ENCODE data around the gene AP3S1. TPM values are rescaled to one million over a fixed set of nuclear protein-coding genes. Genes with fewer than 3 reads are reported as not detected.

AP3S1 gene
- total and polyA plus RNA-seq, 5 donors: 70.9 to 82.2 (median 73.5) TPM

DNA sequence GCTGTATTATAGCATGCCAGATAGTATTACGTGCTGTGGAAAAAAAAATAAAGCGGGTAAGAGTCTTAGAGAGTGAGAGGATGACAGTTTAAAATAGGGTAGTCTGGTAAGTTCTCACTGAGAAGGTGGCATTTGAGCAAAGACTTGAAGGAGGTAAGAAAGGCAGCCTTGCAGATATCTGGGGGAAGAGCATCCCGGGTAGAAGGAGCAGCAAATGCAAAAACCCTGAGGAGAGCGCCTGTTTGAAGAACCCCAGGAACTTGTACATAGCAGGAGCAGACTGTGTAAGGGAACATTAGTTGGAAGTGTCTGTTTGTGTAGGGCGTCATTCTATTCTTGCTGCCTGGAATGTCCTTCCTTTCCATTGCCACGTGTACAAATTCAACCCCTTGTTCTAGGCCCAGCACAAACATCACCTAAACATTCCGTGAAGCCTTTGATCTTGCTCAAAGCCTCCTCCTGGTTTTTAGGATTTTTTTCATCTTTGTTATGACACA lies 2.6 kb downstream of the AP3S1 start:
- Histone ChIP-seq H3K4me3 (ENCODE audit: low read length) (peak overlapping the region; percentile 72), H3K27me3 (ENCODE audit: control insufficient read depth, insufficient read depth) (no peaks in the 10 kb centered on the region), H3K9me3 (ENCODE audit: control insufficient read depth, low read length) (no peaks in the 10 kb centered on the region), H3K27ac (ENCODE audit: low read length) (peak overlapping the region; percentile 85), H3K4me1 (ENCODE audit: control insufficient read depth, insufficient read depth, low read length) (peaks cover 4% of the 10 kb centered on the region)
- 55% methylated on average over 7 of the region's 7 CpGs for WGBS
- intact Hi-C loops (cut with DNase I): loop anchor here in 1 of 4 donors (5.0 kb wide), 1 partner anchor 212 kb away; no protein-coding TSS in a partner anchor
- DNase-seq: no peak
- ATAC-seq: peak in 1 of 2 donors; percentile 27

DNA sequence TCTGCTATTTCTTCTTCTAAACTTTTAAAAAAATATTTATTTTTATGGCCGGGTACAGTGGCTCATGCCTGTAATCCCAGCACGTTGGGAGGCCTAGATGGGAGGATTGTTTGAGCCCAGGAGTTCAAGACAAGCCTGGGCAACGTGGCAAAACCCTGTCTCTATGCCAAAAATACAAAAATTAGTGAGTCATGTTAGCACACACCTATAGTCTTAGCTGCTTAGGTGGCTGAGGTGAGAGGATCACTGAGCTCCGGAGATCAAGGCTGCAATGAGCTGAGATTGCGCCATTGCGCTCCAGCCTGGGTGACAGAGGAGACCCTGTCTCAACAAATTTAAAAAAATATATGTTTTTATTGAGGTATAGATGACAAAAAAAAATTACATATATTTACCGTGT lies 5.6 kb downstream of the AP3S1 start:
- ATAC-seq (no peak), DNase-seq (no peak)
- H3K27me3 ChIP-seq (ENCODE audit: control insufficient read depth, insufficient read depth): no peaks in the 10 kb centered on the region
- intact Hi-C loops (cut with DNase I): no loop called here
- no peak overlapping the region for H3K27ac ChIP-seq (ENCODE audit: low read length)
- no peak overlapping the region for H3K4me3 ChIP-seq (ENCODE audit: low read length)
- WGBS: 90% methylated on average over 7 of the region's 7 CpGs
- H3K9me3 ChIP-seq (ENCODE audit: control insufficient read depth, low read length): no peaks in the 10 kb centered on the region
- peaks cover 10% of the 10 kb centered on the region for H3K4me1 ChIP-seq (ENCODE audit: control insufficient read depth, insufficient read depth, low read length)

DNA sequence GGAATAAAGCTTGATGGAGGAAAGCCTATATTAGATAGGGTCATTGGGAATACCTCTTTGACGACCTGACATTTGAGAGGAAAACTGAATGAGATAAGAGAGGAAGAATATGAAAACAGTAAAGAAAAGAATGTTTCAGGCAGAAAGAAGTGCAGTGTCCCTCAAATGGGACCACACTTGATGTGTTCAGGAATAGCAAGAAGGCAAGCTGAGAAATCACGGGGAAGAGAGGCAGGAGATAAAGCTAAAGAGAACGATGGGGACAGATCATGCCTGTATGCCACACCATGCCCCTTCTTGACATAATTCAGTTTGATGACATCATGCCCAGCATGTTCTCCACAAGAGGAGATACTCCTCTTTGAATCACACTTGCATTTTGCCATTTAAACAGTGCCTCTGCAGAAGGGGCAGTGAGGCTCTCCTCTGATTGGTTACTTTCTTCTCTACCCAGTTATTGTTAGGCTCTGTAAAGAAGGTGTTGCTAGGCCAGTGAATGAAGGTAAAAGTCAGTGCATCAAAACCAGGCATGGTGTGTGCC lies 7.6 kb downstream of the AP3S1 start:
- Histone ChIP-seq H3K27me3 (ENCODE audit: control insufficient read depth, insufficient read depth) (no peaks in the 10 kb centered on the region), H3K27ac (ENCODE audit: low read length) (peak overlapping the region; percentile 53), H3K4me3 (ENCODE audit: low read length) (no peak overlapping the region), H3K4me1 (ENCODE audit: control insufficient read depth, insufficient read depth, low read length) (peaks cover 10% of the 10 kb centered on the region), H3K9me3 (ENCODE audit: control insufficient read depth, low read length) (no peaks in the 10 kb centered on the region)
- ATAC-seq (peak in 1 of 2 donors; percentile 29), DNase-seq (no peak)
- intact Hi-C loops (cut with DNase I): no loop called here
- WGBS: 83% methylated on average over 3 of the region's 3 CpGs

DNA sequence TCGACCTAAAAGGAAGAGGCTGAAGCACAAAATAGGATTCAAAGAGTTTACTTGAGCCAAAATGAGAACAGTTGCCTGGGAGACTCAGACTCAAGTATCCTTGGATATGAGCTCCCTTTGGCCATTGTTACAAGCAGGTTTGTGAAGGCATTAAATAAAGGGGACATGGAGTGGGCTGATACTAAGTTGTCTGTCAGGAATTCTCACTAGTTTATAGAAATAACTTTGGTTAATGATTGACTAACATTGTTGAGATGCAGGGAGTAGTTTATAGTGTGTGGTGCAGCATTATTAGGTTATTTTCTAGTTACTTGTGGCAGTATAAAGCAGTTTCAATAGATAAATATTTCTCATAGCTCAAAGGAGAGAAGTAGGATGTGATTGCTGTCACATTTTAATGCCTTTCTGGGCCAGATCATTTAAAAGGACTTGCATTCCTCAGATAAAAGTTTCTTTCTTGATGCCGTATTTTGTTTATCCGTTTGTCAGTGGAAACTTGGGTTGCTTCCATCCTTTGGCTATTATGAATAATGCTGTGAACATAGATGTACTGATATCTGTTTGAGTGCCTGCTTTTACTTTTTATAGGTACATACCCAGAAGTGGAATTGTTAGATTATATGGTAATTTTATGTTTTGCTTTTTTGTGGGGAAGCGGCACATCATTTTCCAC lies 9.1 kb downstream of the AP3S1 start:
- intact Hi-C loops (cut with DNase I): no loop called here
- Histone ChIP-seq H3K9me3 (ENCODE audit: control insufficient read depth, low read length) (no peaks in the 10 kb centered on the region), H3K4me1 (ENCODE audit: control insufficient read depth, insufficient read depth, low read length) (peaks cover 7% of the 10 kb centered on the region), H3K27ac (ENCODE audit: low read length) (no peak overlapping the region), H3K4me3 (ENCODE audit: low read length) (peak overlapping the region; percentile 20), H3K27me3 (ENCODE audit: control insufficient read depth, insufficient read depth) (no peaks in the 10 kb centered on the region)
- DNase-seq (no peak), ATAC-seq (peak in 1 of 2 donors; percentile 33)
- 42% methylated on average over 4 of the region's 4 CpGs for WGBS

DNA sequence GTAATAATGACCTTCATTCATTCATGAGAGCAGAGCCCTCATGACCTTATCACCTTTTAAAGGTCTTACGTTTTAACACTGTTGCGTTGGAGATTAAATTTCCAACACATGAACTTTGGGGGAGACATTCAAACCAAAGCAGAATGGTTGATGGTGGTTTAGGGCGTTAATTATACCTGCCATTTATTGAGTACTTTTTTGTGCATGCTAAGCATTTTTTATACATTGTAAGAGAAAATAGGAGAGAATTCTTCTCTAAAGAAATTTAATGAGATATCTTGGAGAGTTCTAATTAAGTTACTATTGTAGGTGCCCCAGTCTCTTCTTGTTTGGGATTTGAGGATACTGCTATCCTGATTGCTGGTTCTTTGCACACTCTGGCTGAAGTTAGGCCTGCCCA lies 12.4 kb downstream of the AP3S1 start:
- DNase-seq (no peak), ATAC-seq (no peak)
- Histone ChIP-seq H3K4me1 (ENCODE audit: control insufficient read depth, insufficient read depth, low read length) (peaks cover 7% of the 10 kb centered on the region), H3K27ac (ENCODE audit: low read length) (no peak overlapping the region), H3K27me3 (ENCODE audit: control insufficient read depth, insufficient read depth) (no peaks in the 10 kb centered on the region), H3K4me3 (ENCODE audit: low read length) (no peak overlapping the region), H3K9me3 (ENCODE audit: control insufficient read depth, low read length) (no peaks in the 10 kb centered on the region)
- intact Hi-C loops (cut with DNase I): no loop called here
- 91% methylated on average over 3 of the region's 3 CpGs for WGBS

DNA sequence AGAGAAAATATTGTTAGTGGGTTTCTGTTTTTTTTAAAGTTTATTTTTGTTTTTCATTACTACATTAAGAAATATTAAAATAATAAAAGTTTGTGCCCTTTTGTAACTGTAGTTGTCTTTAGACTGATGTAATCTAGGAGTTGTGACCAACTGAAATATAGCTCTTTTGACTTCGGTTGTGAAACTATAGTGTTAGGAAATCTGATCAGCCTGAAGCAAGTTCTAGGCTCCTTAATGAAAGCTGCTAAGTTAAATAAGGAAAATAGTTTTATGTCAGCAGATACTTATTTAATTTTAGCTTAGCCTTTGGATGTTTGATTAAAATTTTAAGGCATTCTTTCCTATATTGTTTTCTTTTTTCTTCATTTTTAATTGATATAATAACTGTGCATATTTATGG lies 14.2 kb downstream of the AP3S1 start:
- DNase-seq (no peak), ATAC-seq (no peak)
- H3K4me3 ChIP-seq (ENCODE audit: low read length): no peak overlapping the region
- no peak overlapping the region for H3K27ac ChIP-seq (ENCODE audit: low read length)
- no peaks in the 10 kb centered on the region for H3K27me3 ChIP-seq (ENCODE audit: control insufficient read depth, insufficient read depth)
- intact Hi-C loops (cut with DNase I): no loop called here
- WGBS: 63% methylated on average over 1 of the region's 1 CpG
- H3K4me1 ChIP-seq (ENCODE audit: control insufficient read depth, insufficient read depth, low read length): peaks cover 2% of the 10 kb centered on the region
- no peaks in the 10 kb centered on the region for H3K9me3 ChIP-seq (ENCODE audit: control insufficient read depth, low read length)

DNA sequence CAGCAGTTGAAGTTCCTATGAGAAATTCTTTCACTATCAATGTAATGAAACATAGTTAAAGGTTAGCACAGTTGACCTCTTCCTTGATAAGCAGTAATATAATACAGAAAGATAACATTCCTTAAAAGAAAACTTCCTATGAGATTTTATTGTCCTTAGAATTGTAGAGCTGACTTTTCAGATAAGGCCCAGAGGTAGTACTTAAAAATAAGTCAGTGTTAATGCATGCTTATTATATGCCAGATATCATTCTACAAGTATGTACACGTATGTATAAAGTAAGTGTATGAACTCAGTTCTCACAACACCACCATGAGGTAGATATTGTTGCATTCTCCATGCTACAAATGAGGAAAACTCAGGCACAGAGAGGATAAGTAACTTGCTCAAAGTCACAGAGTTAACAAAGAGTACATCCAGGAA lies 15.3 kb downstream of the AP3S1 start:
- no peaks in the 10 kb centered on the region for H3K9me3 ChIP-seq (ENCODE audit: control insufficient read depth, low read length)
- H3K4me1 ChIP-seq (ENCODE audit: control insufficient read depth, insufficient read depth, low read length): peaks cover 3% of the 10 kb centered on the region
- WGBS: 48% methylated on average over 1 of the region's 1 CpG
- H3K4me3 ChIP-seq (ENCODE audit: low read length): no peak overlapping the region
- intact Hi-C loops (cut with DNase I): no loop called here
- H3K27ac ChIP-seq (ENCODE audit: low read length): no peak overlapping the region
- ATAC-seq: no peak
- no peak for DNase-seq
- H3K27me3 ChIP-seq (ENCODE audit: control insufficient read depth, insufficient read depth): no peaks in the 10 kb centered on the region

DNA sequence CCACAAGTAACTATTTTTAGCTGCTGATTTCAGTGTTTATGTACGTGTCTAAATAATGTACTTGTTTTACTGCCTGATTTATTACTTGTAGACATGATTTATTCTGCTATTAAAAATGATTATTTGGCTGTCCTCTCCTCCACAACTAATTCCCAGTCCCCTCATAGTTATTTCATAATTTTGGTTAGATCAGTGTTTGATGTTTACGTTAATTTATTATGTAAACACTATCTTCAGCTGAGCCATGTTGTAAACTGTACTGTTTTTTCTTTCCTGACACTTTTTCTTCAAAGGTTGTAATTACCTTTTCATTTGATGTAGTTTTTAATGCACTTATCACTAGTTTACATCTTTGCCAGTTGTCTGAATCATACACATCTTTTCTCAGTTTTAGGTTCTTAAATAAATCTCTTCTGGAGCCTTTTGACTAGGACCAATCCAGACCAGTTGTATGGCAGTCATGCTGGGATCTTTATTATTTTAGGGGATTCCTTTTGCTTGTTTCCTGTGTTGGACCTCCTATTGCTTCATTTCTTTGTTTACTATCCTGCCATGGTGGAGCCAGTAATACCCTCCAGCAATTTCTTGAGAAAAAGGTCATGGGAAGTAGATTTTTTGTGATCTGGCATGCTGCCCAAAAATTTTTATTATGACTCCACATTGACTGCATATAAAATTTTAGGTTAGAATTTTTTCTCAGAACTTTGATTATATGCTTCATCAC lies 16.1 kb downstream of the AP3S1 start:
- intact Hi-C loops (cut with DNase I): no loop called here
- DNase-seq (no peak), ATAC-seq (no peak)
- no peak overlapping the region for H3K4me3 ChIP-seq (ENCODE audit: low read length)
- 43% methylated on average over 2 of the region's 2 CpGs for WGBS
- H3K4me1 ChIP-seq (ENCODE audit: control insufficient read depth, insufficient read depth, low read length): peaks cover 3% of the 10 kb centered on the region
- H3K27ac ChIP-seq (ENCODE audit: low read length): no peak overlapping the region
- no peaks in the 10 kb centered on the region for H3K9me3 ChIP-seq (ENCODE audit: control insufficient read depth, low read length)
- no peaks in the 10 kb centered on the region for H3K27me3 ChIP-seq (ENCODE audit: control insufficient read depth, insufficient read depth)

DNA sequence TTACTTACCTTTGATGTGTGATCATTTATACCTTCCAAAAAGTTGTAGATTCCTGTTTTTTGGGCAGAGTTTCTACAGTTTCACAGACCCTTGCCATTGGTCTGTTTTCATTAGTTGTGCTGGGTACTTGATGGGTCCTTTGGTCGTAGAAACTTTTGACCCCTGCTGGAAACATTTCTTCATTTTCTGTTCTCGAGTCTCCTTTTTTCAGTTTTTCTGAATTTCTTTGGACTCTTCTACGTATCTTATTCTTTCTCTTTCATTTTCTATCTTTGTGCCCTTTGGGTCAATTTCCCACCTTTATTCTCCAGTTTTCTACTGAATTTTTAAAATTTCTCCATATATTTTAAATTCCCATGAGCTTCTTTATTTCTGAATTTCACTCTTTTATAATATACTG lies 16.7 kb downstream of the AP3S1 start:
- no peaks in the 10 kb centered on the region for H3K27me3 ChIP-seq (ENCODE audit: control insufficient read depth, insufficient read depth)
- H3K4me1 ChIP-seq (ENCODE audit: control insufficient read depth, insufficient read depth, low read length): peaks cover 3% of the 10 kb centered on the region
- DNase-seq (no peak), ATAC-seq (no peak)
- WGBS: 89% methylated on average over 3 of the region's 3 CpGs
- H3K4me3 ChIP-seq (ENCODE audit: low read length): no peak overlapping the region
- H3K9me3 ChIP-seq (ENCODE audit: control insufficient read depth, low read length): no peaks in the 10 kb centered on the region
- H3K27ac ChIP-seq (ENCODE audit: low read length): no peak overlapping the region
- intact Hi-C loops (cut with DNase I): no loop called here

DNA sequence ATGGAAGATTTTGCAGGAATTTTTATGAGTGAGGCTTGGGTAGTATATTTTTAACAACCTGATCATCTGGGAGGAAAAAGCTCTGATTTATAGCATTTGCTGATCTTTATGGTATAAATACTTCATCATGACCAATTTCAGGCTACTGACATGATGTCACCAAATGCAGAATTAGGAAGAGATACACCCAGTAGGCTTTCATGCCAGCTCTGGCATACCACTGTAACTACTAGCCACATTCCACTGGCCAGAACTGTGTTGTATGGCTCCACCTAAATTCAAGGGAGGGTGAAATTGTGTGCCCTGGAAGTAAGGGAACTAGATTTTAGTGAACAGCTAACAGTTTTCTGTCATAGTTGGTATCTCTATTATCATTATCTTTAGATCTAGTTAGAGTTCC lies 17.6 kb downstream of the AP3S1 start:
- intact Hi-C loops (cut with DNase I): no loop called here
- H3K4me1 ChIP-seq (ENCODE audit: control insufficient read depth, insufficient read depth, low read length): peaks cover 3% of the 10 kb centered on the region
- DNase-seq: no peak
- H3K4me3 ChIP-seq (ENCODE audit: low read length): no peak overlapping the region
- H3K27me3 ChIP-seq (ENCODE audit: control insufficient read depth, insufficient read depth): no peaks in the 10 kb centered on the region
- no peak overlapping the region for H3K27ac ChIP-seq (ENCODE audit: low read length)
- H3K9me3 ChIP-seq (ENCODE audit: control insufficient read depth, low read length): no peaks in the 10 kb centered on the region
- no peak for ATAC-seq

DNA sequence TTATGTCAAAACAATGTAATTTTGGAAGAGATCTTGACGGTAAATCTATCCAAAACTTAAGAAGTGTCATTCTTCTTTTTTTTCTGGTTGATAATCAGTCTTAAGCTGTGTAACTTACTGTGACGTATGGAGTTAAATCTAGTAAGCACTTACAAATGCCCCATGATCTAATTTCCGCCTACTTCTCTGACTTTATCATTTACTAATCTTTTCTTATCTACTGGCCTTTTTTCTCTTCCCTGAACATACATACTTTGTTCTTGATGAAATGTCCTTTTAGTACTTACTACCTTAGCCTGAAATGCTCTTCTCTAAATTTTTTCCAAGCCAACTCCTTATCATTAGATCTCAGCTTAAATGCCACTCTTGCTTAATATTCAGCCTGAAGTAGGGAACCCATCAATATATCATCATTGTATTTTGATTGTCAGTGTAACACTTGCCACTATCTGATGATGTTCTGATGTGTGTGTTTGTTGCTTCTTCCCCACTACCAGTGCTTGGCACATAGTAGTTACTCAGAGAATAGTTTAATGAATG lies 27.6 kb downstream of the AP3S1 start:
- H3K27me3 ChIP-seq (ENCODE audit: control insufficient read depth, insufficient read depth): no peaks in the 10 kb centered on the region
- no peak for DNase-seq

More for the DNA sequence above, 27.6 kb downstream of the AP3S1 start:
- Histone ChIP-seq H3K9me3 (ENCODE audit: control insufficient read depth, low read length) (no peaks in the 10 kb centered on the region), H3K4me3 (ENCODE audit: low read length) (no peak overlapping the region), H3K27ac (ENCODE audit: low read length) (no peak overlapping the region), H3K4me1 (ENCODE audit: control insufficient read depth, insufficient read depth, low read length) (no peaks in the 10 kb centered on the region)
- 85% methylated on average over 3 of the region's 3 CpGs for WGBS
- no peak for ATAC-seq
- intact Hi-C loops (cut with DNase I): no loop called here

Data from right cardiac atrium (tissue), 5 donors.